Pancreas (tissue), 10 donors: Measurements from ENCODE around the gene DLGAP4. TPM values are rescaled to one million over a fixed set of nuclear protein-coding genes. Genes with fewer than 3 reads are reported as not detected.

ENCODE experiments used
- ATAC-seq, 4 donors: fragments of 200-7000 bp; cut with Tn5 transposase; one replicate each; pipeline versions ENCODE4 v1.8.0 to v1.9.1; 2020; ENCODE audit warnings: mild to moderate bottlenecking in 4 of 4, moderate library complexity in 4 of 4
- DNase-seq, 6 donors: peaks; one replicate each; pipeline ENCODE4 v3.0.0-alpha.2; 2020
- FAIRE-seq: peaks from 2 replicates; lab custom pipeline; 2012; peaks lifted over from hg19 to GRCh38; lab: Jason Lieb, UNC
- H3K27ac ChIP-seq, 4 donors: fragments of 200-600 bp; sonication (generic); 1 replicate in 3 of 4; 2 replicates in 1 of 4; pipeline versions ENCODE4 v1.5.0 to v1.8.0; 2020
- H3K27me3 ChIP-seq, 4 donors: fragments of 200-600 bp; one replicate each; pipeline ENCODE4 v1.8.0; 2021
- H3K36me3 ChIP-seq, 3 donors: fragments of 200-600 bp; sonication (generic) in 1 of 3; one replicate each; pipeline versions ENCODE4 v1.5.0 to v1.8.0; 2020 to 2021
- H3K4me1 ChIP-seq, 3 donors: fragments of 200-600 bp; one replicate each; pipeline ENCODE4 v1.8.0; 2021
- H3K4me3 ChIP-seq, 4 donors: fragments of 200-600 bp; sonication (generic) in 2 of 4; one replicate each; pipeline versions ENCODE4 v1.5.0 to v1.8.0; 2020 to 2021
- H3K9me3 ChIP-seq, 4 donors: fragments of 200-600 bp; one replicate each; pipeline ENCODE4 v1.8.0; 2021
- CTCF ChIP-seq, 4 donors: fragments of 200-600 bp; sonication (generic) in 3 of 4; IDR thresholded peaks; one replicate each; pipeline versions ENCODE4 v1.5.0 to v1.8.0; 2021; ENCODE audit warnings: antibody characterized with exemption in 4 of 4
- WGBS, 2 donors: extraction: QIAGEN DNeasy Blood & Tissue Kit; methylation state at CpG; one replicate each; pipeline ENCODE4 v1.1.7; 2013; 5-methylcytosine and 5-hydroxymethylcytosine counted together
- intact Hi-C, 3 donors: fragments of 100-400 bp; cut with DNase I; formaldehyde crosslinking; loops; one replicate each; pipeline versions ENCODE4 v1.11.1 to v1.14.2; 2022
- polyA plus RNA-seq, 2 donors: library from polyadenylated mRNA; stranded (reverse); fragments of 200-250 nt; gene quantifications; one replicate each; pipeline ENCODE4 v1.2.3, GENCODE V29; 2013
- total RNA-seq, 6 donors: library from RNA; stranded (reverse); fragmentation: NEBNext Ultra II Directional in 4 of 6; extraction: Animal tissue kit (Norgen Biotek cat#: 25700) in 4 of 6; gene quantifications; one replicate each; pipeline versions ENCODE4 v1.2.1 to v1.2.4, GENCODE V29; 2021 to 2023
- donor health status: healthy with polysubstance abuse.
- donor health status: DM: no; HTN: no; CAD: no; lungs with moderate emphysema.
- donor health status: DM: no; HTN: no; CAD: no.
- donor health status: control.
- donor health status: control.
- donor health status: Bipolar disorder and iron deficiency.
- donor health status: DM: yes; HTN: yes; CAD: no.
- donor health status: DM: no; HTN: no; CAD: no.
- donor health status: DM: no; HTN: no; CAD: no.
- donor health status: DM: yes; HTN: yes; CAD: no.

Gene DLGAP4
- total and polyA plus RNA-seq, 8 donors = 28.6 to 49.5 (median 42.6) TPM

GRCh38 chr20:36424314-36424713 is 118.2 kb downstream of the DLGAP4 start:
- TF ChIP-seq CTCF (IDR thresholded peaks at IDR 0.05) = no peak
- Histone ChIP-seq H3K4me1 (no peaks in the 10 kb centered on the region), H3K27ac (no peak overlapping the region), H3K27me3 (no peaks in the 10 kb centered on the region), H3K9me3 (no peaks in the 10 kb centered on the region), H3K36me3 (no peaks in the 10 kb centered on the region), H3K4me3 (no peak overlapping the region)
- ATAC-seq (no peak), DNase-seq (no peak), FAIRE-seq (no peak)
- WGBS, 2 donors = 50 to 64% methylated on average over 3 of the region's 3 CpGs
- intact Hi-C loops = no loop called here

- intact Hi-C loops = no loop called here
- 58 to 61% methylated on average over 4 of the region's 4 CpGs for WGBS, 2 donors
- FAIRE-seq = no peak
- no peak for ATAC-seq
- Histone ChIP-seq H3K4me3 (no peak overlapping the region), H3K27ac (no peak overlapping the region), H3K4me1 (no peaks in the 10 kb centered on the region), H3K27me3 (no peaks in the 10 kb centered on the region), H3K9me3 (no peaks in the 10 kb centered on the region), H3K36me3 (no peaks in the 10 kb centered on the region)
- no peak for DNase-seq
- TF ChIP-seq CTCF (IDR thresholded peaks at IDR 0.05) = no peak
Measured at GRCh38 chr20:36425166-36425565, 119.0 kb downstream of the DLGAP4 start.

GRCh38 chr20:36431604-36432003 is 125.5 kb downstream of the DLGAP4 start:
- Histone ChIP-seq H3K4me3 (no peak overlapping the region), H3K4me1 (no peaks in the 10 kb centered on the region), H3K9me3 (no peaks in the 10 kb centered on the region), H3K27me3 (no peaks in the 10 kb centered on the region), H3K36me3 (no peaks in the 10 kb centered on the region), H3K27ac (no peak overlapping the region)
- no peak for FAIRE-seq
- no peak for TF ChIP-seq CTCF (IDR thresholded peaks at IDR 0.05)
- no peak for ATAC-seq
- no peak for DNase-seq
- intact Hi-C loops = no loop called here
- WGBS, 2 donors = 82 to 90% methylated on average over 17 to 24 of the region's 24 CpGs

- no peaks in the 10 kb centered on the region for H3K9me3 ChIP-seq
- H3K27me3 ChIP-seq = no peaks in the 10 kb centered on the region
- ATAC-seq = no peak
- FAIRE-seq = no peak
- intact Hi-C loops = no loop called here
- H3K4me3 ChIP-seq = no peak overlapping the region
- H3K36me3 ChIP-seq = no peaks in the 10 kb centered on the region
- H3K4me1 ChIP-seq = no peaks in the 10 kb centered on the region
- 94 to 97% methylated on average over 23 of the region's 23 CpGs for WGBS, 2 donors
- H3K27ac ChIP-seq = no peak overlapping the region
- no peak for DNase-seq
- TF ChIP-seq CTCF (IDR thresholded peaks at IDR 0.05) = no peak
Measured at GRCh38 chr20:36432096-36432495, 126.0 kb downstream of the DLGAP4 start.

GRCh38 chr20:36434383-36434782 is 128.2 kb downstream of the DLGAP4 start:
- Histone ChIP-seq H3K27ac (no peak overlapping the region), H3K27me3 (no peaks in the 10 kb centered on the region), H3K9me3 (no peaks in the 10 kb centered on the region), H3K36me3 (no peaks in the 10 kb centered on the region), H3K4me3 (no peak overlapping the region), H3K4me1 (no peaks in the 10 kb centered on the region)
- intact Hi-C loops = no loop called here
- no peak for TF ChIP-seq CTCF (IDR thresholded peaks at IDR 0.05)
- ATAC-seq = no peak
- WGBS, 2 donors = 74 to 87% methylated on average over 2 of the region's 2 CpGs
- no peak for FAIRE-seq
- DNase-seq = no peak
